ENCODE results near the gene PLXNB1. TPM values are rescaled to one million over a fixed set of nuclear protein-coding genes. Genes with fewer than 3 reads are reported as not detected.
A peak's percentile ranks its signal among the peaks of the same experiment; 100 is the strongest.

The PLXNB1 gene
- total RNA-seq, 2 donors from 2014 or later = 175 to 216 TPM

DNA sequence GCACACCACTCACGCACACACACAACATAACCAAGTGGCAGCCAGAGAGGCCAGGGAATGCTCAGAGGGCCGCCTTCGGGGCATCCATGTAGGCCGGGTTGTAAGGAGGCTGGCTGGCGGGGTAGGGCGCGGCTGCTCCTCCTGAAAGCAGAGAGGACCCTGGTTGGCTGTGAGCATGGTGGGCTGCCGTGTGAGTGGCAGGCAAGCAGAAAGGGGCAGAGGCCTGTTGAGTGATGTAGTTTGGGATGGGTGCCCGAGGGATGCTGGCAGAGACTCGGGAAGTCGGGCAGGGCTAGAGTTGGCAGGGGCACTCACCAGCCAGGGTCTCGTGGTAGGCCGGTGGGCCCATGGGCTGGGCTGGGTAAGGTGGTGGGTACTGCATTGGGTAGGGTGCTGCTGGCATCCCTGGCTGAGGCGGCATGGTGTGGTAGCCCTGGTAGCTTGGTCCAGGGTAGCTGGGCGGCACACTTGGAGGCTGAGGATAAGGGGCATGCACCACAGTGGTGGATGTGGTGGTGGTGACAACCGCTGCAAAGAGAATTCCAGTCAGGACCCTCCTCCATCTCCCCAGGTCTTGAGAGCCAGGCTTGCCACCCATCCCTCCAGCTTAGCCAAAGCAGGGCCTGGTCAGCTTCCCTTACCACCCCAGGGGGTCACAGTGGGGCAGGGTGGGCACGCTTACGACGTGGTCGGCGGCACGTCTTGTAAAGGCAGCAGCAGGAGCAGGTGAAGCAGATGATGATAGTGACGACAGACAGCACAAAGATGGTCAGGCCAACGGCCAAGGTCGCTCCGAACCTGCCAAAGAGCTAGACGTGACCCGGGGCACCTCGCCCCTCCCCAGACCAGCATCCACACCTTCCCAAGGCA is 39.4 kb upstream of the PLXNB1 start:
- H3K27me3 Mint-ChIP-seq (ENCODE audit: insufficient read depth) = no peaks in the 10 kb centered on the region
- peak; percentile 46 for DNase-seq
- Histone ChIP-seq H3K27me3 (ENCODE audit: control insufficient read depth, insufficient read depth, low read length, poor library complexity, severe bottlenecking) (no peaks in the 10 kb centered on the region), H3K9ac (ENCODE audit: extremely low read depth, low read length, poor library complexity, severe bottlenecking) (no peak overlapping the region), H3K4me1 (ENCODE audit: control insufficient read depth, insufficient read depth, low read length) (peaks cover 12% of the 10 kb centered on the region), H3K36me3 (ENCODE audit: control insufficient read depth, insufficient read depth, low read length) (peaks cover 26% of the 10 kb centered on the region), H3K9me3 (ENCODE audit: control insufficient read depth, low read length) (no peaks in the 10 kb centered on the region), H3K4me3 (ENCODE audit: low read length) (no peak overlapping the region), H3K27ac (ENCODE audit: low read depth, low read length) (no peak overlapping the region)
- peak overlapping the region; percentile 39 for H3K27ac Mint-ChIP-seq
- TF ChIP-seq, protein P1, sequence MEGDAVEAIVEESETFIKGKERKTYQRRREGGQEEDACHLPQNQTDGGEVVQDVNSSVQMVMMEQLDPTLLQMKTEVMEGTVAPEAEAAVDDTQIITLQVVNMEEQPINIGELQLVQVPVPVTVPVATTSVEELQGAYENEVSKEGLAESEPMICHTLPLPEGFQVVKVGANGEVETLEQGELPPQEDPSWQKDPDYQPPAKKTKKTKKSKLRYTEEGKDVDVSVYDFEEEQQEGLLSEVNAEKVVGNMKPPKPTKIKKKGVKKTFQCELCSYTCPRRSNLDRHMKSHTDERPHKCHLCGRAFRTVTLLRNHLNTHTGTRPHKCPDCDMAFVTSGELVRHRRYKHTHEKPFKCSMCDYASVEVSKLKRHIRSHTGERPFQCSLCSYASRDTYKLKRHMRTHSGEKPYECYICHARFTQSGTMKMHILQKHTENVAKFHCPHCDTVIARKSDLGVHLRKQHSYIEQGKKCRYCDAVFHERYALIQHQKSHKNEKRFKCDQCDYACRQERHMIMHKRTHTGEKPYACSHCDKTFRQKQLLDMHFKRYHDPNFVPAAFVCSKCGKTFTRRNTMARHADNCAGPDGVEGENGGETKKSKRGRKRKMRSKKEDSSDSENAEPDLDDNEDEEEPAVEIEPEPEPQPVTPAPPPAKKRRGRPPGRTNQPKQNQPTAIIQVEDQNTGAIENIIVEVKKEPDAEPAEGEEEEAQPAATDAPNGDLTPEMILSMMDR (conservative IDR thresholded peaks at IDR 0.05) = no peak
- peaks cover 22% of the 10 kb centered on the region for H3K4me1 Mint-ChIP-seq
- no peak overlapping the region for H3K4me3 Mint-ChIP-seq
- 95 to 97% methylated on average over 18 to 29 of the region's 29 CpGs for WGBS, 2 experiments (ENCODE audit: insufficient coverage in 1 of 2, insufficient read length in 1 of 2)
- peaks cover 27% of the 10 kb centered on the region for H3K36me3 Mint-ChIP-seq (ENCODE audit: low read depth)
- H3K9me3 Mint-ChIP-seq = no peaks in the 10 kb centered on the region

DNA sequence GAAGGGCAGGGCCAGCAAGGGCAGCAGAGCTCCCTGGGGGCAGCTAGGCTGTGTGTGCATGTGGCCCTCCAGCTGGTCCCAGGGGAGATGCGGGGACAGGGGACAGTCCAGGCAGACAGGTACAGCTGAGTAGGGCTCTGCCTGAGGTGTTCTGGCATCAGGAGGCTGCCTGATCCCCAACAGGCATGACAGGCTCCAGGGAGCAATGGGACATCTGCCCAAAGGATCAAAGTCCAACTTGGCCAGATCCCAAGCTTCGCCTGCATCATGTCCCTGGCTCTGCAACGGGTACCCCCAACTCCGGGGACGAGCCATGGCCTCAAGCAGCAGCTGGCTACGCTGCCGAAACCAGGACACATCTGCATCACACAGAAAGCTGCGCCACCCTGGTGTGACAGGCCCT is 38.4 kb upstream of the PLXNB1 start:
- H3K9me3 ChIP-seq (ENCODE audit: control insufficient read depth, low read length) = no peaks in the 10 kb centered on the region
- H3K27me3 Mint-ChIP-seq (ENCODE audit: insufficient read depth) = no peaks in the 10 kb centered on the region
- H3K4me3 Mint-ChIP-seq = no peak overlapping the region
- H3K36me3 ChIP-seq (ENCODE audit: control insufficient read depth, insufficient read depth, low read length) = peaks cover 26% of the 10 kb centered on the region
- DNase-seq = no peak
- TF ChIP-seq, protein P1 (conservative IDR thresholded peaks at IDR 0.05) = no peak
- no peaks in the 10 kb centered on the region for H3K9me3 Mint-ChIP-seq
- no peak overlapping the region for H3K4me3 ChIP-seq (ENCODE audit: low read length)
- peaks cover 8% of the 10 kb centered on the region for H3K4me1 ChIP-seq (ENCODE audit: control insufficient read depth, insufficient read depth, low read length)
- peaks cover 27% of the 10 kb centered on the region for H3K36me3 Mint-ChIP-seq (ENCODE audit: low read depth)
- peak overlapping the region; percentile 39 for H3K27ac Mint-ChIP-seq
- 93 to 97% methylated on average over 6 to 8 of the region's 8 CpGs for WGBS, 2 experiments (ENCODE audit: insufficient coverage in 1 of 2, insufficient read length in 1 of 2)
- no peak overlapping the region for H3K9ac ChIP-seq (ENCODE audit: extremely low read depth, low read length, poor library complexity, severe bottlenecking)
- H3K27me3 ChIP-seq (ENCODE audit: control insufficient read depth, insufficient read depth, low read length, poor library complexity, severe bottlenecking) = no peaks in the 10 kb centered on the region
- H3K27ac ChIP-seq (ENCODE audit: low read depth, low read length) = no peak overlapping the region
- H3K4me1 Mint-ChIP-seq = peaks cover 17% of the 10 kb centered on the region

DNA sequence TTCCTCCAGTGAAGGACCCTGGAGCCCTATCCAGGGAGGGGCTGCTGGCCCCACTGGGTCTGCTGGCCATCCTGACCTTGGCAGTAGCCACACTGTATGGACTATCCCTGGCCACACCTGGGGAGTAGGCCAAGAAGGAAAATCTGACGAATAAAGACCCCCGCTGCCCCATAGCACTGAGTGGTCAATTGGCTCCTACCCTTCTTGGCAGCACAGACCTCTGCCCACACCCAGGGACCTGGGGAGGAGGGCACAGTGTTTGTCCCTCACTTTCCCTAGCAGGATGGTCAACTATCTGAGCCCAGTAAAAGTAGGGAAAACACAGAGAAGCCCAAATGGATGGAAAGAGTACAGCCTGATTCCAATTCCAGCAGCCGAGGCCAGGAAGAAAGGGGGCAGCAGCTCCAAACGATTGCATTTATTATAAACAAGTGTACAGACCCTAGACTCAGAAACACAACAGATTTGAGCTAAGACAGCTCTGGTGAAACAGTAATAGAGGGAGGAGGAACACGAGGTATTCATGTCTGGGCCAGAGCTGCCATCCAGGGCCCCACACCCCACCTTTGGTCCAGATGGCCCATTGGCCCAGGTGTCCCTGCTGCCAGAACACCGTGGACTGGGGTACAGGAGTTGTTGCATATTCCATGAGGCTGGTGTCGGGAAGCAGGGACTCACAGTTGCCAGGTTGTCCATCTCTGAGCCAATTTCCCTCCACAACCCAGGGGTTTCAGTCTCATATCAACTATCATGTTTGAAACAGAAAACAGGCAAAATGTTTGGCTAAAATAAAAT is 37.8 kb upstream of the PLXNB1 start:
- Mint-ChIP-seq H3K27ac (peak overlapping the region; percentile 30), H3K4me3 (no peak overlapping the region)
- 81 to 95% methylated on average over 3 to 7 of the region's 7 CpGs for WGBS, 2 experiments (ENCODE audit: insufficient coverage in 1 of 2, insufficient read length in 1 of 2)

More for the DNA sequence above, 37.8 kb upstream of the PLXNB1 start:
- Histone ChIP-seq H3K27ac (ENCODE audit: low read depth, low read length) (peak overlapping the region; percentile 100), H3K36me3 (ENCODE audit: control insufficient read depth, insufficient read depth, low read length) (peaks cover 26% of the 10 kb centered on the region), H3K4me3 (ENCODE audit: low read length) (no peak overlapping the region), H3K27me3 (ENCODE audit: control insufficient read depth, insufficient read depth, low read length, poor library complexity, severe bottlenecking) (no peaks in the 10 kb centered on the region), H3K9ac (ENCODE audit: extremely low read depth, low read length, poor library complexity, severe bottlenecking) (no peak overlapping the region), H3K4me1 (ENCODE audit: control insufficient read depth, insufficient read depth, low read length) (peaks cover 7% of the 10 kb centered on the region), H3K9me3 (ENCODE audit: control insufficient read depth, low read length) (no peaks in the 10 kb centered on the region)
- no peaks in the 10 kb centered on the region for H3K9me3 Mint-ChIP-seq
- TF ChIP-seq, protein P1 (conservative IDR thresholded peaks at IDR 0.05) = no peak
- H3K36me3 Mint-ChIP-seq (ENCODE audit: low read depth) = peaks cover 27% of the 10 kb centered on the region
- H3K4me1 Mint-ChIP-seq = peaks cover 16% of the 10 kb centered on the region
- no peak for DNase-seq
- no peaks in the 10 kb centered on the region for H3K27me3 Mint-ChIP-seq (ENCODE audit: insufficient read depth)

Data from endodermal cell (in vitro differentiated cells).